ENCODE data around the gene PCBD1.

The PCBD1 gene

GRCh38 chr10:70917226-70917625, 28.9 kb upstream of the PCBD1 start:
- no peak for DNase-seq

DNA sequence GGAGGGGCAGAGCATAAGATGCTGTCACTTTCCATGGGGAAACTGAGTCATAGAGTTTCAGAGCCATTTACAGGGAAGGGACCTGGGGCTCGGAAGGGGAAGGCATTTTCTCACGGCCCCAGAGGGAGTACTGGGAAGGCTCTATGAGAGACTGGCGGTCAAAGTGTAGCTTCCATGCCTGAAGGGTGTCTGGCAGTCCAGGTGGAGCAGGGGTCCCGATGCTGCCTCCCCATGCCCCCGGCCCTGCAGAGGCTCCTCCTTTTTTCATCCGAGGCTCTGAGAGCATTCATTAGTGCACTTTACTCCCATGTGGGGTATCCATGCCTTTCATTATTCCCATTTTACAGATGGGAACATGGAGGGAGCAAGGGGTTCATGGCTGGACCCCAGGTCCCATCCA, 27.9 kb upstream of the PCBD1 start:
- DNase-seq, result no peak

DNA sequence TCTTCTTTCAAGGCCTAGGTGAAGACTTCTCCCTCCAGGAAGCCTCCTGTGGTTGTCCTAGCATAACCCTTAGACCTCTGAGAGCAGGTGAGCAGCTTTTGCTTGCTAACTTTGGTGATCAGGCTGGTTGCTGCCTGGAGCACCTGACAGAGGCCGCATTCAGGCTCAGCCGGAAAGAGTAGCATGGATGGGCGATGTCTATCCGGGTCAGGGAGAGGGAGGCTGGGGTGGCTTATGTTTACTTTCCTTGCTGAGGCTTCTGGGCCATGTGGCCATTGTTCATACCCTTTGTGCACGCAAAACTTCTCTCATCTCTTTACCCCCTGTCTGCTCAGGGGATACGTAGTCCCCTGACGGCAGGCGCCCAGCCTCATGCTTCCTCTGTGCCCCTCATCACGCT, 27.4 kb upstream of the PCBD1 start:
- no peak for DNase-seq

DNA sequence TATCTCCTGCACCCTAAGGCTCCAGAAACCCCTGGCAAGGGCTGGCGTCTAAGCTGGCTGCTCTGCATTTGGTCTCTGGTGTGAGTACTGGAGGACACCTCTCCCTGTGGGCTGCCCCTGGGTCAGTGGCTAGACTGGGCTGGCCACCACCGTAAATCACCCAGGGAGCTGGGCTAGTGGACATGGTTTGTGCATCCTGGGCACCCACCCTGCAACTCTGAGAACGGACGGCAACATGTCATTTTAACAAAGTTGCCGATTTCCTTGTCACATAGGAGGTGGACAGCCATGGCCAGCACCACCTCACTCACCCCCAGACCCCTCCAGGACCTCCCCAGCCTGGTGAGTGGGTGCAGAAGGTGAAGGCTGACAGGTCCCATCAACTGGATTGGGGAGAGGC, 26.8 kb upstream of the PCBD1 start:
- DNase-seq, result no peak

GRCh38 chr10:70914316-70914864, 26.0 kb upstream of the PCBD1 start:
- DNase-seq, result no peak

- no peak for DNase-seq
Measured at GRCh38 chr10:70913893-70914240, 25.5 kb upstream of the PCBD1 start.

DNA sequence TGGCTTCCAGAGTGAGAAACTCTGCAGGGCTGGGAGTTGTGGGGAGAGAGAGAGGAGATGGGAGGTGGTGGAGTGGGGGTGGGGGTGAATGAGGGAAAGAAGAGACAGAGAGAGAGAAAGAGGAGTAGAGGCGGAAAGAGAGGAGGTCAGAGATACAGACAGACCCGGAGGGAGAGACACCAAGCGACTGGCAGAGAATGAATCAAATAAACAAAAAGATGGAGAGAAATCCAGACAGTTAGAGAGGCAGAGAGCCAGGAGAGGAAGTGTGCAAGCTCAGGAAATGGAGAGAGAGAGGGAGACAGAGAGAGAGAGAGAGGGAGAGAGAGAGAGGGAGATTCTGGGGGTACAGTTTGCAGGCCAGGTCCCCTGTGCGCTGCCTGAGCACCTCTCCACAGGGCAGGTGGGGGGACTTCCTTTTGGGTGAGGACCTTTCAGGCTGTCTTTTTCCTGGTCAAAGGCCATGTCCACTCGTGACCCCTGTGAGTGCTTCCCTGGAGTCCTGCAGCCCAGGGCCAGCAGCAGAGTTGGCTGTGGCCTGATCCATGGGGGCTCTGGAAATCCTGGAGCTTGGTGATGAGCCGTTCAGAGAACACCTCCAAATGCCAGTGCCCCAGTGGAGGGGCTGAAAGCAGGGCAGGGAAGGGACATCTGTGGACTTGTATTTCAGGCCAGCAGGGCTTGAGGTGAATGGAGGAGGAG, 25.0 kb upstream of the PCBD1 start:
- DNase-seq, result no peak

GRCh38 chr10:70912556-70912955, 24.2 kb upstream of the PCBD1 start:
- no peak for DNase-seq

DNA sequence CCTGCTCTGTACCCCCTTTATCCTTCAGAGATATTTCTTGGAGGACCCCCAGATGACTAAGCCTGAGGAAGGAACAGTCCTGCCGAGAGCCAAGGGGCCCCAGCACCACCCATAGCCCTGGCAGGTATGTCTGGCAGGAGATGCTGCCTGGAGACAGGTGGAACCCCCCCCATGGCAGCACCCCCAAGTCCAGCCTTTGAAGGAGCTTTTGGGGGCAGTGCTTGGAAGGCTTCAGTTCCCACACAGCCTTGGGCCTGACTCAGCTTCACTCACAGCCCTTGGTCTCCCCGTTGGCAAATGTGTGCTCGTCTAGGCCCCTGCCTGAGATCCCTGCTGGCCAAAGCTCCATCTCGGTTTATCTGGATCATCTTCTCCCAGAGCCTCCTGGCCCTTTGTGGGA, 23.0 kb upstream of the PCBD1 start:
- DNase-seq, result no peak

DNA sequence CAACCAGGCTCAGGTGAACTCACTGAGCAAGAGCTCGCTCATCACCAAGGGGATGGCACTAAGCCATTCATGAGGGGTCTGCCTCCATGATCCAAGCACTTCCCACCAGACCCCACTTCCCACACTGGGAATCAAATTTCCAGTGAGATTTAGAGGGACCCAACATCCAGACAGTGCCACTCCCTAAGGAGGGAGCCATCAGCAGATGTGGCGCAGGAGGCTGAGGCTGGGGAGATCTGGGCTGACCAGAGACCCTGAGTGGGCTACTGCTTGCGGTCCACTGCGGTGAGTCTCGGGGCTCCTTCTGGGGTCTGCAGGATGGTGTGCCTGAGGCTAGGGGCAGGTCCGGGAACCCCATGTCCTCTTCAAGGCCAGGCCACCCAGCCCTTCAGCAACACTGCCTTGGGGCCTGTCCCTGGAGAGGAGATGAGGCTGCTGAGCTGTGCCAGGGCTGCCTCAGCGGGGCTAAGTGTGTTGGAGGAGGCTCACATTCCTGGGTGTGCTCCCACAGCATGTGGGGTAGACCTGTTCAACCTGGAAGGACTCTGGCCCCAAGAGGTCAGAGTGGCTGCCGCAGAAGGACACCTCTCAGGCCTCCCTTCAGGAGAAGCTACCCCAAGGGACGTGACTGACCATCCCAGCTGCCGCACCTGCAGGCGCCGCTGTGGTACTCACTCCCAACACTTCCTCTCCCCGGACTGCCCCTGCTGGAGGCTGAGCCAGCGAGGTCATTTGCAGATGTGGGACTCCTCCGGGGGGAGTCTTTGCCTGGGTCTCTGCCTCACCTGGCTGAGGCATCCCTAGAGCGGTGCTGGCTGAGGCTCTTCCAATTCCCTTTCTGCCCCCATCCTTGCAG, 22.3 kb upstream of the PCBD1 start:
- DNase-seq, result no peak

DNA sequence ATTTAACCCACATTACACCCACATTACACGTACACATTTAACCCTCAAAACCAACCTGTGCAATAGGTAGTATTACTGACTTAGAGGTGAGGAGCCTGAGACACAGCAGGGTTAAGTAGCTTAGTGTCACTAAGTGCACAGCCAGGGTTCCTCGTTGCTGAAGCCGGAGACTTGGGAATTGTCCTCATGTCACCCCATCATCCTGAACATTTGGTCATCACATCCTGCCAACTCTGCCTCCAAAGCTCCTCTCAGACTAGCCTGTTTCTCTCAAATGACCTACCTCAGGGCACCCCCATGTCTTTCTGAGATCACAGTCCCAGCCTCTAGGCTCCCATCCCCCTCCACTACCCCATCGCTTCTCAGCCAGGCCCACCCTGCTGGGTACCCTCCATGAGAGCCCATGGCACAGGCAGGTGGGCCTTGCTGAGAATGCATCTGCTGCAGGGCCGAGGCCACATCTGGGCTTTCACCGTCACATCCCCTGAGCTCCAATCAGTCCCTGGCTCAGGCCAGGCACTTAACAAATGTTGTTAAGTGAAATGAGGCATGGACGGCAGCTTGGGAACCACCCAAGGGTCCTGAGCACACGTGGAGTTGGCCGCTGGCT, 21.1 kb upstream of the PCBD1 start:
- DNase-seq, result no peak

DNA sequence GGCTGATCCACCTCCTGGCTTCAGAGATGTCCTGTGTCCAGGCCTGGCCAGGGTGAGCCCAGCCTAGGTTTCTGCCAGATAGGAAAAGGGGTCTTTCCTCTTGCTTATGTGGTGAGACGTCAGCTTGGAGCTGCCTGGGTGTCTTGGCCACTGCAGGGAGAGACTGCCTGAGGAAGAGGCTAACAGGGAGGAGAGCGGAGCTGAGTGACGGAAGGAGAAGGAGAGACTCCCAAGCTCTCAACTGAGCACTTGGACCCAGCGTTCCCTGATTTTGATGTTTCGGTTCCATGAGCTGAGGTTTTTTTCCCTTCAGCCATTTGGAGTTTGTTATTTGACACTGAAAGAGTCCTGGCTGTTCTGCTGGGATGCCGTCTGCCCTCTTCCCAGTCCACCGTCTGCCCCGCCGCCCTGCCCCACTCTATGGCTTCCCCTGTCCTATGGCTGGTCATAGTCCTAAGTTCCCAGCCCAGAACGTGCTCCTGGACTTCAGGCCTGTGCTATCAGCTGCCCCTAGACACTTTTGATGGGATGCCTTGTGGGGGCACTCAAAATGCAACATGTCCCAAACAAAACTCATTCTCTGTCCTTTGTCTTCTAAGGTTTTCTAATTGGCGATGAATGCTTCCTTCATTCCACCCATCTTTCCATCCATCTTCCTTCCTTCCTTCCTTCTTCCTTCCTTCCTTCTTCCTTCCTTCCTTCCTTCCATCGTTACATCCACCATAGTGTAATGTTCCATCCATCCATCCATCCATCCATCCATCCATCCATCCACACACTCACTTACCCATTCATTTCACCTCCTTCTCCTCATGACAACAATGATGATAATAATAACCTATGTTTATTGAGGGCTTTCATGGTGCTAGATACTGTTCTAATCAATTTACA, 20.3 kb upstream of the PCBD1 start:
- DNase-seq, result no peak

- DNase-seq, result no peak
Measured at GRCh38 chr10:70907637-70908405, 19.5 kb upstream of the PCBD1 start.

GRCh38 chr10:70906953-70907636, 18.7 kb upstream of the PCBD1 start:
- no peak for DNase-seq

DNA sequence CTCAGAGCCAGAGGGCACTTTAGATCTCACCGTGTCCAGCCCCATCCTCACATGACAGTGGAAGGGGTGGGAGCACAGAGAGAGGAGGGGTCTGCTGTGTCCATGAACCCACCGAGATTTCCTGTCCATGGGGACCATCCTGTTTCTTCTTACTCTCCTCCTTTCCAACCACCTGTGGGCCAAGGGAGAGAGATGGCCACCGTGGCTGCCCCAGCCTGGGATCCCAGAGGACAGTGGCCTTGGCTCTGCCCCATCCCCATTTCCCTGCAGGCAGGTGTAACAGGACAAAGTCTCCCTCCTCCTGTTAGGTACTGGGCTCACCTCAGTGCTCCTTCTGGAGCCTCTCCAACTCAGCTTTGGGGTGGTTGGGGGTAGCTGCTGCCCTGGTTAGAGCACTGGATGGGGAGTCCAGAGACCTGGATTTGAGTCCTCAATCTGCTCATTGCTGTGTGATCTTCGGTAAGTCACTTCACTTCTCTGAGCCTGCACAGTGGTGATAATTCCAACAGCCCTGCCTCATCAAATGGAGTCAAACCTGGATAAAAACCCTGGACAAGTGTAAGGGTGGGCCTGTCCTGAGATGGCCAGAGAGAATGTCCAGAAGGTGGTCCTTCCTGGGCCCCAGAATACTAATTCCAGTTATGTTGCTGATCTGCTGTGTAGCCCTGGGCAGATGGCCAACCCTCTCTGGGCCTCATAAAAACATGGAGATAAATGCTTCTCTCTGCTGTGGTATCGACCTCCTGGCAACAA, 17.8 kb upstream of the PCBD1 start:
- no peak for DNase-seq

GRCh38 chr10:70905071-70906021, 17.0 kb upstream of the PCBD1 start:
- DNase-seq, result no peak

DNA sequence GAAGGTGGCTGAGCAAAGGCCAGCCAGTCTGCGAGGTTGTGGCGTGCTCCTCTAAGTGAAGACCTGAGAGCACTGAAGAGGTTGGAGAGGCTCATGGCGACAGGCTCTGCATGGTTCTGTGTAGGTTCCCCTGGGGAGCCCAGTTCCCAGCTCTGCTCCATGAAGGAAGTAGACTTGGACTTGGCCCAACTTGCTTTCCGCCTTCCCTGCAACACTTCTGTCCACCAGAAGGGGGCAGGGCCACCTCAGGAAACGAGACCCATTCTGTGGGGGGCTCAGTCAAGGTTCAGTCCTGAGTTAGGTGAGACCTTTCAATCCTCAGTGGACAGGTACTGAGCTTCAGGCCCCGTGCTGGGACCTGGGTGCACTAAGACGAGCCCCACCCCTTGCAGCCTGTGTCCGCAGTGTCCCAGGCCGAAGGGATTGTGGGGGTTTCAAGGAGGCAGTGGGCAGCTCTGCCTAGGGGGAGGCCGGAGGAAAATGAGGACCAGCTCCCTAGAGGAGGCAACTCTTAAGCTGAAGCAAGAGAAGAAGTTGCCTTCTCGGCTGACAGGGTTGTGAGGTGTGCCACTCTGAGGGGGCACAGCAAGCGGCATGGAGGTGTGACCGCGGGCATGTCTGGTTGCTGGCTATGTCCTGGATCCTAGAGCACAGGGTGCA, 15.0 kb upstream of the PCBD1 start:
- peak in 1 of 2 donors; percentile 23 for DNase-seq

DNA sequence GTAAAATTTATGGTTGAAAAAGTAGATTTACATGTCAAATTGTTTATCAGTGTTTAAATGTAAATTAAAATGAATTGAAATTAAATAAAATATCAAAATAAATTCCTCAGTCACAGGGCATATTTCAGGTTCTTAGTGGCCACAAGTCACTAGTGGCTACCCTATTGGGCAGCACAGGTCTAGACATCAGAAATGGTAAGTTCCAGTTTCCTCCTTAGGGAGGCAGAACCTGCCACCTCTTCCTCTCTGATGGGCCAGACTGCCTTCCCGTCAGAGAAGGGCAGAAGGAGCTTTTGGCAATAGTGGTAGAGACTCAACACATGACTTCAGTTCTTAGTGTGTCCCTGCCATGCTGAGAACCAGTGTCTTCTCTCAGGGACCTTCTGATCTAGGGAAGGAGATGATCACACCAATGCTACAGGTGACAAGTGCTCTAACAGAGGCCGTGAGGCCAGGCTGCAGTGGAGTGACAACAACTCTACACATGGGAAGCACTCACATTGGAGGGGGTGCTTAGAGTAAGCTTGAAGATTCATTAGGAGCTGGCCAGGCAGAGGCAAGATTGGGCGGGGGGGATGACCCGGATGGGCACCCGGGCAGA, 14.4 kb upstream of the PCBD1 start:
- DNase-seq, result no peak
